Esophagus muscularis mucosa (tissue), 3 donors: ENCODE measurements around the gene GPC4.

ENCODE experiments used
- CTCF ChIP-seq, 3 experiments: fragments of 200-600 bp in 2 of 3; fragments of 450-650 bp in 1 of 3; sonication (generic) in 2 of 3; IDR thresholded peaks; one replicate each; pipeline ENCODE4 v1.5.1; 2017 to 2019; ENCODE audit warnings: antibody characterized with exemption in 3 of 3, mild to moderate bottlenecking in 2 of 3, moderate library complexity in 1 of 3
- EP300 ChIP-seq: sonication (generic); formaldehyde crosslinking; IDR thresholded peaks from one replicate; pipeline ENCODE4 v1.6.1; 2017; ENCODE audit warnings: antibody characterized with exemption

DNA sequence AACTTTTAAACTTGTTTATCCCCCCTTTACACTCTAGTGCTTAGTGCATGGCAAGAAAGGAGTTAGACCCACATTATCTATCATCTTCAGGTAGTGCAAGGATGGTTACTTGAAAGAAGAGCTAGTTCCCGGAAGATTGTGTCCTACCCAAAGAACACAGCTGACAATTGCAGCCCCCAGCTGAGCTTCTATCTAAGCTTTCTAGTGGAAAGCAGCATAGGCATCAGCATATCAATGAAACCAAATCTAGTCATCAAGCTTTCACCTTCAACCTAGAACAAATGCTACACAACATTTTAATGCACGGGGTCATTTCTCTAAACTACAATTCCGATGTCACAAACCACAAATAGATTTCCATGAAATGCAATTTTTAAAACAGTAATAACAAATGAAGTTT, 108.2 kb downstream of the GPC4 start:
- TF ChIP-seq EP300 (no peak), CTCF (IDR thresholded peaks at IDR 0.05) (no peak)
